Activated T-cell treated with anti-CD3 and anti-CD28 coated beads, Interleukin-2, amount 50 U/mL, for 1 hour (primary cell): Measurements from ENCODE around the gene TMEM45A.
A peak's percentile ranks its signal among the peaks of the same experiment; 100 is the strongest.
"Not testable (repeated sequence)": the region's sequence is repeated elsewhere in the genome, so short reads cannot be mapped to it uniquely, and the experiment has no call there.

Source experiments
- DNase-seq: peaks from one replicate; pipeline ENCODE4 v3.0.0-alpha.2; 2020

The TMEM45A gene, protein sequence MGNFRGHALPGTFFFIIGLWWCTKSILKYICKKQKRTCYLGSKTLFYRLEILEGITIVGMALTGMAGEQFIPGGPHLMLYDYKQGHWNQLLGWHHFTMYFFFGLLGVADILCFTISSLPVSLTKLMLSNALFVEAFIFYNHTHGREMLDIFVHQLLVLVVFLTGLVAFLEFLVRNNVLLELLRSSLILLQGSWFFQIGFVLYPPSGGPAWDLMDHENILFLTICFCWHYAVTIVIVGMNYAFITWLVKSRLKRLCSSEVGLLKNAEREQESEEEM

DNA sequence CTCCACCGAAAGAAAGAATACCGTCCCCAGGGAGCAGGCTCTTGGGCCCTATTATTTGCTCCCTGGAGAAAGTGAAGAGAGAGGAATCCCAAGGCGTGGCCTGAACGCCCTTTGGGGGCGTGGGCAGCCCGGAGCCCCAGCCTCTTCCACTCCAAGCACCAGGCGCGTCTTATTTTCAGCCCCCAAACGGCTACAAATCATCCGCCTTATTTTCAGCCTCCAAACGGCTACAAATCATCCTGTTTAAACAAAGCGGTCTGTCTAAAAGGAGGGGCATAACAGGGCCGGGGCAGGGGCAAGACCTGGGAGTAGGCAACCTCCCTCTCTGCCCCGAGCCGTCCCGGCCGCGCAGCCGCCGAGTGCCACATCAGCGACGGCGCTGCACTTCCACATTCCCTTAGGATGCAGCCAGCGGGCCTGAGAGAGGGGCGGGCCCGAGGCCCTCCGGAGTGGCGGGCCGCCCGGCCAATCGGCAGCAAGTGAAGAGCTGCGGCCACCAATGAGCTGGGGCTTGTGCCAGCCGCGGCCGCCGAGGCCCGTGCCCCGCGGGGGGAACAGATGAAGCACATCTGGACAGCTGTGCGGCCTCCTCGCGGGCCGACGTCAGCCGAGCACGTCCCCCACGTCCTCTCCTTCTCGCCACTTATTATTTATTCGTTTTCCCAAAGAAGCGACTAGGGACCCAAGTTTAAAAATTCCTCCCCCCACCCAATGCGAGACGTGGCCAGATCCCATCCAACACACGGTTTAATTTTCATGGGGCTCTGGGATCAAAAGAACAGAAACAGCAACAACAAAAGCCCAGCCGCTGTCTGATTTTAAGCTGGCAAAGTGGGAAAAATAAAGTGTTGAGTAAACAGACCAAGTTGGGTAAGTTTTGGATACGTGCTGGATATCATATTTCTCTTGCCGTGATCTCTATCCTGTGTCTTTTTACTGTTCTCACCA is at the start of gene TMEM45A:
Gene TMEM45A, plus strand, starts transcription at position 561 of the 948 bp plus-strand sequence. CDS start 62,593 bp downstream, outside the sequence.
- DNase-seq = peak; percentile 78

DNA sequence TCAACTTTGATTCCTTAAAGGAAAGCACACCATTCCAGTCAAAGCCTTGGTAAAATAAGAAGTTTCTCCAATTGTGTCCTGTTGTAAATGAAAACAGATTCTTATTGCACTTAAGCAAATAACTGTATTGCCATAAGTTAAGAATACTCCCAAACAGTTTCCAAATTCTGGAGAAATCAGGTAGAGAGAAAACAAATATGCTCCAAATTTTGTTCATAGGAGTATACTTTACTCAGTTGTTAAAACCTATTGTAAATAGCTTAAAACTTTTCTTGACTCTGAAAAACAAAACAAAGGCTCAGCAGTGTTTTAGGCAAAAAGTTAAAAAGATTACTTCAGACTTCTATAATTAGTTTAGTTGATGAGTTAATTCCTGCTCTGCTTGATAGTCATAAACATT is 48.7 kb upstream of the TMEM45A start:
- no peak for DNase-seq

DNA sequence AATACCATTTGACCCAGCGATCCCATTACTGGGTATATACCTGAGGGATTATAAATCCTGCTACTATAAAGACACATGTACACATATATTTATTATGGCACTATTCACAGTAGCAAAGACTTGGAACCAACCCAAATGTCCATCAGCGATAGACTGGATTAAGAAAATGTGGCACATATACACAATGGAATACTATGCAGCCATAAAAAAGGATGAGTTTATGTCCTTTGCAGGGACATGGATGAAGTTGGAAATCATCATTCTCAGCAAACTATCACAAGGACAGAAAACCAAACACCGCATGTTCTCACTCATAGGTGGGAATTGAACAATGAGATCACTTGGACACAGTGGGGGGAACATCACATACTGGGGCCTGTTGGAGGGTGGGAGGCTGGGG is 45.4 kb upstream of the TMEM45A start:
- DNase-seq = not testable (repeated sequence)

DNA sequence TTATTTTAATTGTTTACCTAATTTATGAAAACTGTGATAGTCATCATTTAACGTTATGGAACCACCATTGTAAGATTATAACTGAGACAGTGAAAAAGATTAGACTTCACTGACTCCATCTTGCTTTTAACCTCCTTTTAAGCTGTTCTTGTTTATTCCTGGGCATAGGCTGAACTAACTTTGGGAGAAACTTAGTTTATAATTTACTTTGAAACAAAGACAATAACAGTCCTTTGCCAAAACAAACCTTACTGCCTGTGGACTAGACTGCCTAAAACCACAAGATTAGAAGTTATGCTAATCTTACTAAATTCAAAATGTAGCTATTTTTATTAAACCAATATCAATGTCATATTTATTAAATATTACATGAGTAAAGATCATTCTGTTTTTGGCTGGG is 44.3 kb upstream of the TMEM45A start:
- no peak for DNase-seq

DNA sequence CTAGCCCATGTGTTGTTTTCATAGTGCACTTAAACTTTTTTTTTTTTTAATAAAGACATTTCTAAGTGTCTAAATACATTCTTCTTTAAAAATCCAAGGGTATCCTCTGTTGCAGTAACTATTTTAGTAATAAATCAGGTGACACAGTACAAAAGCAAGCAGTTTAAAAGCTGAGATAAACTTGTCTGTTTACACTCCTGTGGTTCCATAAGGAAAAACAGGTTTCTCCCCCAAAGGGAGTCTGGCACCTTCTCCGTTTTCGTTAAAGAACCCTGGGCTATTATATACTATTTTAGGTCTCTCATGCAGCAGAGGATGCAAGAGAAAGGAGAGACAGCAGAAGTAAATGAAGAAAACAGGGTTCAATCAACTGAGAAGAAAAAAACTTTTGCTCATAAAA is 43.2 kb upstream of the TMEM45A start:
- DNase-seq = no peak

DNA sequence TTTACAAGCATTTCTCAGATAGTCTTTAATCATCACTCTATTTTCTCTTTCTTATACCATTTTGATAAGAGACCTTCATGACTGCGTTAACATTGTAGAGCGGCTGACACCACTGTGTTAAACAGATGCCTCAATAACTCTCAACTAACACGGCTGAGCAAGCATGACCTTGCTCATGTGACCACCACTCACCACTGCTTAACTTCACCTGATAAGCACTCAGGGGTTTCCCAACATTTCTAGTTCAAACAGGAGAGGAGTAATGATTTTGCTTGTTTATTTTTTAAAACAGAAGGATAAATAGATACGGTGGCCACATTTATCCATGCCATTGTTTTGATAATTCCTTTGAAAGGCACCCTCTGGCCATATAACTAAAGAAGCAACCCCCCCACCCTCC is 37.7 kb upstream of the TMEM45A start:
- no peak for DNase-seq

DNA sequence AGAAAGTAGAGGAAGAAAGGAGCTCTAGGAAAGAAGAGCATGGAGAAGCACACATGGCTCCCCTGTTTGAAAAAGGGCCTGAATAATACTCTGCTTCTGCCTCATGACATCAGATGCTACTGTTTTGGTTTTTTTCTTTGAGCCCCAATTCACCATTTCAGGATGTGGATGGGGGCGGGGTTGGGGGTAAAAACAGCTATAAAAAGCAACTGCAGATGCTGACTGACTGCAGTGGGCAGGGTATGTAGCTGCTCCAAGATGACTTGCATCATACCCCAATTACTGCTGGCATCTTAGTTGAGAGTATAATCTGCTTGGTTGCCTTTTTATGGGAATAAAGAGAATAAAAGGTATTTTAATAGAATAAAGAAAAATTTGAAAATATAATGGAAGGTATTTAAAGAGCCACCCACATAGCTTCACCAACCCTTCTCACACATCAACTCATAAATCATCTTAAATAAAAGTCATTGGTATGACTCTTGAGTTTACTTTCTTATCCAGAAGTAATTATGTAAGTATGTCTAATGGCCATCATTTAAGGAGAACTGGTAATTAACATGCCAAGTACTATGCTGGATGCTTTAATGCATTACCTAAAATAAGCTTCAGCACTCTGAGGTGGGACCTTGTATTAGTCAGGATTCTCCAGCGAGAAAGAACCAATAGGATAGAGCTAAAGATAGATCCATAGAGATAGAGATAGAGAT is 36.4 kb upstream of the TMEM45A start:
- DNase-seq = no peak

DNA sequence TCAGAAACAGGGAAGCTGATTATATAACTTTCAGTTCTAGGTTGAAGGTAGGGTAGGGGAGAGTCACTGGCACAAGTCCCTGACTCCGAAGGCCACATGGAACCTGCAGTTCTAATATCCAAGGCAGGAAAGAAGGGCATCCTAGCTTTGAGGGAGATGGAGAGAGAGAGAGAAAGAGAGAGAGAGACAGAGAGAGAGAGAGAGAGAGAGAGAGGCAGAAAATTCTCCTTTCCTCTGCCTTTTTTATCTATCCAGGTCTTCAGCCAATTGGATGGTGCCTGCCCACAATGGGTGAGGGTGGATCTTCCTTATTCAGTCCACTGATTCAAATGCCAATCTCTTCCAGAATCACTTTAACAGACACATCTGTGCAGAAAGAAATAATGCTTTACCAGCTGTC is 35.7 kb upstream of the TMEM45A start:
- DNase-seq = no peak

DNA sequence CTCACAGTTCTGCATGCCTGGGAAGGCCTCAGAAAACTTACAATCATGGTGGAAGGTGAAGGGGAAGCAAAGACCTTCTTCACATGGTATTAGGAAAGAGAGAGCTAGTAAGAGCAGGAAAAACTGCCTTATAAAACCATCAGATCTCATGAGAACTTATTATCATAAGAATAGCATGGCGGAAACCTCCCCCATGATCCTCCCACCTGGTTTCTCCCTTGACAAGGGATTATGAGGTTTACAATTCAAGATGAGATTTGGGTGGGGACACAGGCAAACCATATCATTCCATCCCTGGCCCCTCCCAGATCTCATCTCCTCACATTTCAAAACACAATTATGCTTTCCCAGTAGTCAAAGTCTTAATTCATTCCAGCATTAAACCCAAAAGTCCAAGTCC is 34.6 kb upstream of the TMEM45A start:
- DNase-seq = no peak

DNA sequence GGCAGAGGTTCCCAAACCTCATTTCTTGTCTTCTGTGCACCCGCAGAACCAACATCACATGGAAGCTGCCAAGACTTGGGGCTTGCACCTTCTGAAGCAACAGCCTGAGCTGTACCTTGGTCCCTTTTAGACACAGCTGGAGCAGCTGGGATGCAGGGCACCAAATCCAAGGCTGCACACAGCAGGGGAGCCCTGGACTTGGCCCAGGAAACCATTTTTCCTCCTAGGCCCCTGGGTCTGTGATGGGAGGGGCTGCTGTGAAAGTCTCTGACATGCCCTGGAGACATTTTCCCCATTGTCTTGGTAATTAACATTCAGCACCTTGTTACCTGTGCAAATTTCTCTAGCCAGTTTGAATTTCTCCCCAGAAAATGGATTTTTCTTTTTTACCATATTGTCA is 33.6 kb upstream of the TMEM45A start:
- no peak for DNase-seq

DNA sequence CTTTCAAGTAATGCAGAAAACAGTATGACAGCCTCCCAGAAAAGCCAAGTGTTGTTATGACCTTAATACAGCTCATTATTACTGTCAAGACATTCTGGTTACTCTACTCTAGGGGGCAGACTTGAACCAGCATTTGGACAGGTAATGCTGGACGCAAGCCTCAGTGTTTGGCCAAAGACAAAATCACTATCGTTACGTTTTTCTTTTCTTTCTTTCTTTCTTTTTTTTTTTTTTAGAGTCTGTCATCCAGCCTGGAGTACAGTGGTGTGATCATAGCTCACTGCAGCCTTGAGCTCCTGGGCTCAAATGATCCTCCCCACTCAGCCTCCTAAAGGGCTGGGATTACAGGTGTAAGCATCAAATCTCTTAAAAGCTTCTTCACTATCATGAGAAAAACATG is 29.4 kb upstream of the TMEM45A start:
- no peak for DNase-seq

DNA sequence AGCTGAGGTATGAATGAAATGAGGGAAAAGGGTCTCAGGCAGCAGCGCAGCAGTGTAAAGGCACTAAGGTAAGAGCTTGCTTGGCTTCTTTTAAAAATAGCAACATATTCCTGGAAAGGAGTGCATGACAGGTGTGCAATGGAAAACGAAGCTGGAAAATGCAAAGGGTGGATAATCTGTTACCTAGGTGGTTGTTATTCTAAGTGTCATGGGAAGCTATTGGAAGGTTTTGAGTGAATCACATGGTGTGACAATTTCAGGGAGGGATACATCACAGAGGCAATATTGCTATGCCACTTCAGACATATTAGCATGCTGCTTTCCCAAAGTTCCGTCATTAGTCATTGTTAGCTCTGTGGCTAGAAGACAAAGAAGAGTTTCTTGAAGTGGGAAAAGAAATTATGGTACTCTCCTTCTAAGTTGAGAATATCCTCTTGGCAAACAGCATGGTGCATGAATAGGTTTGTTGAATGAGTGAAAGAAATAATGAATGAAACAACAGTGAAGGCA is 28.7 kb upstream of the TMEM45A start:
- DNase-seq = no peak

DNA sequence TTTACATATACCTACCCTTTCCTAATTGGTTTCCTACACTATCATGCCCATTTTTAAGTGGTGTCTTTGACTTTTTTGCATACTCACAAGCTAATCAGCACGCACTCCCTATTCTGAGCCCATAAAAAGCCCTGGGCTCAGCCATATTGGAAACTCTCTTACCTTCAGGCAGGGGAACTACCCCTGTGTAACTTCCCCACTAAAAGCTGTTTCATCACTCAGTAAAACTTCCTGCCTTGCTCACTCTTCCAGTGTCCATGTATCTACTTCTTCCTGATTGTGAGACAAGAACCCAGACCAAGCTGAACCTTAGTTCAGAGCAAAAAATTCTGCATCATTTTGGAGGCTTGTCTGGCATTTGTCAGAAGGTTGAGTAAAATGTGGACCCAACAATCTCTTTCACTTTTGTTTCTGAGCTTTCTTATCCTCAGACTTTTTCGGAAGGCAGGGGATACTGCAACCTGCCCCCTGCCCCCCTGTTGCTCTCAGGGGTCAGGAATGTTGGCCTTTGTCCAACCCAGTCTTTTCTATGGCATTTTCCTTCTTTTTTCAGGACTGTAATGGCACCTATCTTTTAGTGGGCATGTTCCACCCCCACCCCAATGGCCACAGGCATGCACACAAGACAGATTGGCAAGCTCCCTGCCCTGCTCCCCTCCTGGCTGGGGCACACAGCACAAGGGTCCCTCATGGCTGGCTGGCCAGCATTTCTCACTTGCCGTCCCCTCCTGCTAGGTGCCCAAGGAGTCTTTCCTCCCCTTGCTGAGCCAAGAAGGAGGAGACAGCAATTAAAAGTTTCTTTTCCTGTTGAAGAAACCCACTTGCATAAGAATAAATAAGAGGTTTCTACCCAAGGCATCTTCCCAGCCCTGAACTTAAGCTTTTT is 26.3 kb upstream of the TMEM45A start:
- no peak for DNase-seq

DNA sequence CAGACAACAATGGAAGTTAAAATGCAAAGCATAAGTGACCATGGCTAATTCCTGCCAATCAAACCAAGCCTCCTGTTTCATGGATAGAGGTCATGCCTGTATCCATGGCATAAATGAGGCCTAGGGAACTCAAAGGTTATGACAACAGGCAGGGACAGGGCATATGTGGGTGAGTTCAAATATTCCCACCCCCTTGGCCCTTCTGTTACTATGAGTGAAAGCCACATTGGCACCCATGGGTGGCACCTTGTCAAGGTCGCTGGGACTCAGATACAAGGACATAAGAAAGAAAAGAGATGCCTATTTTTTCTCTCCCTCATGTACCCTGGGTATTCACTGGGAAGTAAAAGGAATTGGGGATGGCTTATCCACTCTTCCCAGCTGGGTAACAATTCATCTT is 25.3 kb upstream of the TMEM45A start:
- DNase-seq = no peak

DNA sequence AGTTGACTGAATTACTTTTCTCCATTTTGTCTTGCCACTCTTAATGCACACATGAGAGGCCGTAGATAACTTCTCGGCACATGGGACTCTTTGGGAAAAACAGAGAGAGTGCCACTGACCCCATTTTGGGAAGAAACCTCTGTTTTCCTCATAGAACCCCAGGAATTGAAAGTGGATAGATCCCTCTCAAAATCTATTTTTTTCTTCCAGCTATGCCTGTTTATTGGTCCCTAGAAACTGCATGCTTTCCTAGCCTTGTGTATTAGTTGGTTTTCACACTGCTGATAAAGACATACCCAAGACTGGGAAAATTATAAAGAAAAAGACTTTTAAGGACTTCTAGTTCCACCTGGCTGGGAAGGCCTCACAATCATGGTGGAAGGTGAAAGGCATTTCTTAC is 23.7 kb upstream of the TMEM45A start:
- no peak for DNase-seq

DNA sequence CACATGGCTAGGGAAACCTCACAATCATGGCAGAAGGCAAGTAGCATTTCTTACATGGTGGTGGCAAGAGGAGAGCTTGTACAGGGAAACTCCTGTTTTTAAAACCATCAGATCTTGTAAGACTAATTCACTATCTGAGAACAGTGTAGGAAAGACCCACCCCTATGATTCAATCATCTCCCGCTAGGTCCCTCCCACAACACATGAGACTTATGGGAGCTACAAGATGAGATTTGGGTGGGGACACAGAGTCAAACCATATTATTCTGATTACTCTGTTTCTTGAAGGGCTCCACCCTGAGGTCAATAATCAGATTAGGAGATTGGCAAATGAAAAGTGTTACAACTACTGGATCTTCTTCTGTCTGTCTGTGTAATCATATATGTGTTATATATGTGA is 21.5 kb upstream of the TMEM45A start:
- no peak for DNase-seq

DNA sequence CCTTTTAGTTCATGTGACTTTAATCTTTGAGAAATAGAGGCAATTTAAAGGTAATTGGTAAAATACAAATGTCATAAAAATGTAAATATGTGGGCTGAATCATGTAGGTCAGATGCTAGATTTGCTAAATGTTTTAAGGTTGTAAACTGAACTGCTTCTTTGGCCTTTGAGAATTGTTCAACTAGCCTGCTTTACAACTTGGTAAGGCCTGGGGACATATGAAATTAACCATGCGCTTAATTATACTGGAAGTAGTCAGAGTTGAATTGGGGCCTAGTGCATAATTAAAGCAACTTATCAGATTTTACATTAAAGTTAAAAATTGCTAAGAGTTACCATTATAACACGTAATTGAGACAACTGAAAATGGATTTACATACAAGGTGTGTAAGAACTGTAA is 21.0 kb upstream of the TMEM45A start:
- no peak for DNase-seq

DNA sequence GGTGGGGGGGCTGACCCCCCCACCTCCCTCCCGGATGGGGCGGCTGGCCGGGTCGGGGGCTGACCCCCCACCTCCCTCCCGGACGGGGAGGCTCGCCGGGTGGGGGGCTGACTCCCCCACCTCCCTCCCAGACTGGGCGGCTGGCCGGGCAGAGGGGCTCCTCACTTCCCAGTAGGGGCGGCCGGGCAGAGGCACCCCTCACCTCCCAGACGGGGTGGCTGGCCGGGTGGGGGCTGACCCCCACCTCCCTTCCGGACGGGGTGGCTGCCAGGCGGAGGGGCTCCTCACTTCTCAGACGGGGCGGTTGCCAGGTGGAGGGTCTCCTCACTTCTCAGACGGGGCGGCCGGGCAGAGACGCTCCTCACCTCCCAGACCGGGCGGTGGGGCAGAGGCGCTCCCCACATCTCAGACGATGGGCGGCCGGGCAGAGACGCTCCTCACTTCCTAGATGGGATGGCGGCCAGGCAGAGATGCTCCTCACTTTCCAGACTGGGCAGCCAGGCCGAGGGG is 14.5 kb upstream of the TMEM45A start:
- DNase-seq = not testable (repeated sequence)

DNA sequence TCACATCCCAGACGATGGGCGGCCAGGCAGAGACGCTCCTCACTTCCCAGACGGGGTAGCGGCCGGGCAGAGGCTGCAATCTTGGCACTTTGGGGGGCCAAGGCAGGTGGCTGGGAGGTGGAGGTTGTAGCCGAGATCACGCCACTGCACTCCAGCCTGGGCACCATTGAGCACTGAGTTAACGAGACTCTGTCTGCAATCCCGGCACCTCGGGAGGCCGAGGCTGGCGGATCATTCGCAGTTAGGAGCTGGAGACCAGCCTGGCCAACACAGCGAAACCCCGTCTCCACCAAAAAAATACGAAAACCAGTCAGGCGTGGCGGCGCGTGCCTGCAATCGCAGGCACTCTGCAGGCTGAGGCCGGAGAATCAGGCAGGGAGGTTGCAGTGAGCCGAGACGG is 13.9 kb upstream of the TMEM45A start:
- DNase-seq = not testable (repeated sequence)

DNA sequence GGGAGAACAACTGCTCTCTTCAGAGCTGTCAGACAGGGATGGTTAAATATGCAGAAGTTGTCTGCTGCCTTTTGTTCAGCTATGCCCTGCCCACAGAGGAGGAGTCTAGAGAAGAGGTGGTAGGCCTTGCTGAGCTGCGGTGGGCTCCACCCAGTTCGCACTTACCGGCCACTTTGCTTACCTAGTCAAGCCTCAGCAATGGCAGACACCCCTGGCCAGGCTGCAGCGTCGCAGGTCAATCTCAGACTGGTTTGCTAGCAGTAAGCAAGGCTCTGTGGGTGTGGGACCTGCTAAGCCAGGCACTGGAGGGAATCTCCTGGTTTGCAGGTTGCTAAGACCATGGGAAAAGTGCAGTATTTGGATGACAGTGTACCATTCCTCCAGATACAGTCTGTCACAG is 12.3 kb upstream of the TMEM45A start:
- no peak for DNase-seq

DNA sequence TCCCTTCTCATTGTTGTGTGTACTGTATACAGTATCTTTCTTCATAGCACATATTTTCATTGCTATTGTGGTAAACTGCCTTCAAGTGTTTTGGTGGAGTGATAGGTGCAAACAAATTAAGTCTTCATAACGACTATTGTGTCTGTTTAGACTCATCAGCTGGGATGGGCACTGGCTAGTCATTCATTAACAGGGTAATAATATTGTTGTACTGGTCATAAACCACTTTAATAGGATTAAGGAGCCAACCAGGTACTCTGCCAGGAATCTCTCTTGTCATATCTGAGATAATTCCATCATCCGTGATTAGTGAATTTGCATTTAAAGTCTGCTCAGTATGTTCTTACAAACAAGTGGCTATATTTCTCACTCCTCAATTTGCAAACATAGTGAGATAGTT is 10.2 kb upstream of the TMEM45A start:
- no peak for DNase-seq

DNA sequence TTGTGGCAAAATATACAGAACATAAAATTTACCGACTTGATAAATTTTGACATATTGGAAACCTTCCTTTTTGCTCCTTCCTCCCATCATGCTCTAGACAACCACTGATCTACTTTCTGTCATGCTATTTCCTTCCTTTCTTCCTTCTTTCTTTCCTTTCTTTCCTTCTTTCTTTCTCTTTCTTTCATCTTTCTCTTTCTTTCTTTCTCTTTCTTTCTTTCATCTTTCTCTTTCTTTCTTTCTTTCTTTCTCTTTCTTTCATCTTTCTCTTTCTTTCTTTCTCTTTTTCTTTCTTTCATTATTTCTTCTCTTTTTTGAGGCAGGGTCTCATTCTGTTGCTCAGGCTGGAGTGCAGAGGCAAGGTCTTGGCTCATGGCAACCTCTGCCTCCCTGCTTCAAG is 8.9 kb upstream of the TMEM45A start:
- DNase-seq = no peak
